Measurements from ENCODE around the gene MYT1. TPM values are rescaled to one million over a fixed set of nuclear protein-coding genes. Genes with fewer than 3 reads are reported as not detected.

The MYT1 gene
- total and polyA plus RNA-seq, 2 of the 13 experiments (the other 11 are each of a cell fraction or from before 2014, with no cell fraction given), result 0.58 to 2.5 TPM

DNA sequence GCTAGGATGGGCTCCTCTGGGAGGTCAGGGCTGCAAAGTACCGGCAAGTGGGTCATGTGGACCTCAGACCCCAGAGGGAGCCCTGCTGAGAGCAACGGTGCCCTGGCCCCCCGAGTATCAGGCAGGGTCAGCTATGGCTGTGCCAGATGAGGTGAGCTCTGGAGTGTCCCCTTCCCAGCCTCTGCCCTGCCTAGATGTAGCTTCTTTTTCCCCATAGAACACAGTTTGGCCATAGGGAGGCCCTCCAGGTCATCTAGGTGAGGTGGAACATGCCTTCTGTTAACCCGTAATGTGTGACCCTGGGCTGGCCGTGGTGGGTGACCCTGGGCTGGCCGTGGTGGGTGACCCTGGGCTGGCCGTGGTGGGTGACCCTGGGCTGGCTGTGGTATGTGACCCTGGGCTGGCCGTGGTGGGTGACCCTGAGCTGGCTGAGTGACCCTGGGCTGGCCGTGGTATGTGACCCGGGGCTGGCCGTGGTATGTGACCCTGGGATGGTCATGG, 70.1 kb downstream of the MYT1 start (continued):
- TF ChIP-seq, protein P1, sequence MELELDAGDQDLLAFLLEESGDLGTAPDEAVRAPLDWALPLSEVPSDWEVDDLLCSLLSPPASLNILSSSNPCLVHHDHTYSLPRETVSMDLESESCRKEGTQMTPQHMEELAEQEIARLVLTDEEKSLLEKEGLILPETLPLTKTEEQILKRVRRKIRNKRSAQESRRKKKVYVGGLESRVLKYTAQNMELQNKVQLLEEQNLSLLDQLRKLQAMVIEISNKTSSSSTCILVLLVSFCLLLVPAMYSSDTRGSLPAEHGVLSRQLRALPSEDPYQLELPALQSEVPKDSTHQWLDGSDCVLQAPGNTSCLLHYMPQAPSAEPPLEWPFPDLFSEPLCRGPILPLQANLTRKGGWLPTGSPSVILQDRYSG (CRISPR knock-in tag; IDR thresholded peaks at IDR 0.05), result no peak
- TF ChIP-seq TCF7 (IDR thresholded peaks at IDR 0.05; ENCODE audit: low read depth) (no peak), ONECUT2 (CRISPR knock-in tag; IDR thresholded peaks at IDR 0.05) (no peak), ZSCAN20 (CRISPR knock-in tag; IDR thresholded peaks at IDR 0.05; ENCODE audit: borderline replicate concordance) (no peak), KDM6A (CRISPR knock-in tag; IDR thresholded peaks at IDR 0.05; ENCODE audit: low read depth) (no peak), CC2D1A (CRISPR knock-in tag; IDR thresholded peaks at IDR 0.05) (no peak), ATAD3A (CRISPR knock-in tag; IDR thresholded peaks at IDR 0.05) (no peak), SYNCRIP (IDR thresholded peaks at IDR 0.05; ENCODE audit: insufficient read depth, low read depth, low read length) (no peak), ZNF720 (CRISPR knock-in tag; IDR thresholded peaks at IDR 0.05) (no peak), MIER3 (CRISPR knock-in tag; IDR thresholded peaks at IDR 0.05; ENCODE audit: borderline replicate concordance) (no peak), RBM22 (optimal IDR thresholded peaks at IDR 0.05; ENCODE audit: low read length) (no peak), SP2 (CRISPR knock-in tag; IDR thresholded peaks at IDR 0.05) (no peak), MEIS1 (CRISPR knock-in tag; IDR thresholded peaks at IDR 0.05; ENCODE audit: borderline replicate concordance) (no peak), HOXA9 (CRISPR knock-in tag; IDR thresholded peaks at IDR 0.05; ENCODE audit: borderline replicate concordance) (no peak), ATF7 (IDR thresholded peaks at IDR 0.05) (no peak), ATF7 (CRISPR knock-in tag; IDR thresholded peaks at IDR 0.05) (peak; percentile 81), ZNF282 (IDR thresholded peaks at IDR 0.05; ENCODE audit: partially characterized antibody) (no peak)
- TF ChIP-seq, protein P2, sequence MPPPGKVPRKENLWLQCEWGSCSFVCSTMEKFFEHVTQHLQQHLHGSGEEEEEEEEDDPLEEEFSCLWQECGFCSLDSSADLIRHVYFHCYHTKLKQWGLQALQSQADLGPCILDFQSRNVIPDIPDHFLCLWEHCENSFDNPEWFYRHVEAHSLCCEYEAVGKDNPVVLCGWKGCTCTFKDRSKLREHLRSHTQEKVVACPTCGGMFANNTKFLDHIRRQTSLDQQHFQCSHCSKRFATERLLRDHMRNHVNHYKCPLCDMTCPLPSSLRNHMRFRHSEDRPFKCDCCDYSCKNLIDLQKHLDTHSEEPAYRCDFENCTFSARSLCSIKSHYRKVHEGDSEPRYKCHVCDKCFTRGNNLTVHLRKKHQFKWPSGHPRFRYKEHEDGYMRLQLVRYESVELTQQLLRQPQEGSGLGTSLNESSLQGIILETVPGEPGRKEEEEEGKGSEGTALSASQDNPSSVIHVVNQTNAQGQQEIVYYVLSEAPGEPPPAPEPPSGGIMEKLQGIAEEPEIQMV (CRISPR knock-in tag; IDR thresholded peaks at IDR 0.05; ENCODE audit: low read depth), result no peak
- TF ChIP-seq, protein P3, sequence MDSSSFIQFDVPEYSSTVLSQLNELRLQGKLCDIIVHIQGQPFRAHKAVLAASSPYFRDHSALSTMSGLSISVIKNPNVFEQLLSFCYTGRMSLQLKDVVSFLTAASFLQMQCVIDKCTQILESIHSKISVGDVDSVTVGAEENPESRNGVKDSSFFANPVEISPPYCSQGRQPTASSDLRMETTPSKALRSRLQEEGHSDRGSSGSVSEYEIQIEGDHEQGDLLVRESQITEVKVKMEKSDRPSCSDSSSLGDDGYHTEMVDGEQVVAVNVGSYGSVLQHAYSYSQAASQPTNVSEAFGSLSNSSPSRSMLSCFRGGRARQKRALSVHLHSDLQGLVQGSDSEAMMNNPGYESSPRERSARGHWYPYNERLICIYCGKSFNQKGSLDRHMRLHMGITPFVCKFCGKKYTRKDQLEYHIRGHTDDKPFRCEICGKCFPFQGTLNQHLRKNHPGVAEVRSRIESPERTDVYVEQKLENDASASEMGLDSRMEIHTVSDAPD (CRISPR knock-in tag; IDR thresholded peaks at IDR 0.05), result peak; percentile 95
- TF ChIP-seq, protein P4, sequence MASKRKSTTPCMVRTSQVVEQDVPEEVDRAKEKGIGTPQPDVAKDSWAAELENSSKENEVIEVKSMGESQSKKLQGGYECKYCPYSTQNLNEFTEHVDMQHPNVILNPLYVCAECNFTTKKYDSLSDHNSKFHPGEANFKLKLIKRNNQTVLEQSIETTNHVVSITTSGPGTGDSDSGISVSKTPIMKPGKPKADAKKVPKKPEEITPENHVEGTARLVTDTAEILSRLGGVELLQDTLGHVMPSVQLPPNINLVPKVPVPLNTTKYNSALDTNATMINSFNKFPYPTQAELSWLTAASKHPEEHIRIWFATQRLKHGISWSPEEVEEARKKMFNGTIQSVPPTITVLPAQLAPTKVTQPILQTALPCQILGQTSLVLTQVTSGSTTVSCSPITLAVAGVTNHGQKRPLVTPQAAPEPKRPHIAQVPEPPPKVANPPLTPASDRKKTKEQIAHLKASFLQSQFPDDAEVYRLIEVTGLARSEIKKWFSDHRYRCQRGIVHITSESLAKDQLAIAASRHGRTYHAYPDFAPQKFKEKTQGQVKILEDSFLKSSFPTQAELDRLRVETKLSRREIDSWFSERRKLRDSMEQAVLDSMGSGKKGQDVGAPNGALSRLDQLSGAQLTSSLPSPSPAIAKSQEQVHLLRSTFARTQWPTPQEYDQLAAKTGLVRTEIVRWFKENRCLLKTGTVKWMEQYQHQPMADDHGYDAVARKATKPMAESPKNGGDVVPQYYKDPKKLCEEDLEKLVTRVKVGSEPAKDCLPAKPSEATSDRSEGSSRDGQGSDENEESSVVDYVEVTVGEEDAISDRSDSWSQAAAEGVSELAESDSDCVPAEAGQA (IDR thresholded peaks at IDR 0.05; ENCODE audit: low read depth), result no peak
- TF ChIP-seq, protein P4 (CRISPR knock-in tag; IDR thresholded peaks at IDR 0.05; ENCODE audit: borderline replicate concordance), result no peak
- TF ChIP-seq, protein P5, sequence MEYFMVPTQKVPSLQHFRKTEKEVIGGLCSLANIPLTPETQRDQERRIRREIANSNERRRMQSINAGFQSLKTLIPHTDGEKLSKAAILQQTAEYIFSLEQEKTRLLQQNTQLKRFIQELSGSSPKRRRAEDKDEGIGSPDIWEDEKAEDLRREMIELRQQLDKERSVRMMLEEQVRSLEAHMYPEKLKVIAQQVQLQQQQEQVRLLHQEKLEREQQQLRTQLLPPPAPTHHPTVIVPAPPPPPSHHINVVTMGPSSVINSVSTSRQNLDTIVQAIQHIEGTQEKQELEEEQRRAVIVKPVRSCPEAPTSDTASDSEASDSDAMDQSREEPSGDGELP (IDR thresholded peaks at IDR 0.05; ENCODE audit: borderline replicate concordance, low read depth), result peak; percentile 34; the same call in 1 of the 2 replicates

Measured in HepG2 (cell line).